Right cardiac atrium (tissue), 5 donors: Measurements from ENCODE around the gene WDR90. TPM values are rescaled to one million over a fixed set of nuclear protein-coding genes. Genes with fewer than 3 reads are reported as not detected.

Source experiments
- ATAC-seq, 2 donors: fragments of 200-7000 bp; cut with Tn5 transposase; one replicate each; pipeline versions ENCODE4 v1.8.0 to v1.9.1; 2020; ENCODE audit warnings: moderate library complexity in 2 of 2, mild to moderate bottlenecking in 1 of 2
- DNase-seq, 3 donors: peaks; one replicate each; pipeline ENCODE4 v3.0.0-alpha.2; 2020
- H3K27ac ChIP-seq: one replicate; pipeline ENCODE4 v1.5.1; 2013; ENCODE audit warnings: mild to moderate bottlenecking, low read length, control low read depth, moderate library complexity
- H3K27me3 ChIP-seq: one replicate; pipeline ENCODE4 v1.6.1; 2013; ENCODE audit not compliant: control insufficient read depth, insufficient read depth
- H3K4me1 ChIP-seq: one replicate; pipeline ENCODE4 v1.6.1; 2013; ENCODE audit warnings: low read length; ENCODE audit not compliant: control insufficient read depth, insufficient read depth
- H3K4me3 ChIP-seq: one replicate; pipeline ENCODE4 v1.5.1; 2013; ENCODE audit warnings: low read length, control low read depth
- H3K9me3 ChIP-seq: one replicate; pipeline ENCODE4 v1.6.1; 2013; ENCODE audit warnings: low read length; ENCODE audit not compliant: control insufficient read depth
- WGBS: extraction: QIAGEN DNeasy Blood & Tissue Kit; methylation state at CpG from one replicate; pipeline ENCODE4 v1.1.7; 2013; 5-methylcytosine and 5-hydroxymethylcytosine counted together
- intact Hi-C, 4 donors: fragments of 100-400 bp; cut with DNase I; formaldehyde crosslinking; loops; one replicate each; pipeline versions ENCODE4 v1.11.0 to v1.14.0; 2022 to 2023
- long read RNA-seq, 4 donors: library from polyadenylated mRNA; unstranded; transcript quantifications; one replicate each; pipeline ENCODE4 v2.0.0, GENCODE V29; 2020 to 2021
- polyA plus RNA-seq: library from polyadenylated mRNA; stranded (reverse); fragments of 200-250 nt; gene quantifications from one replicate; pipeline ENCODE4 v1.2.3, GENCODE V29; 2013
- total RNA-seq, 4 donors: library from RNA; stranded (reverse); fragmentation: NEBNext Ultra II Directional; extraction: Animal tissue kit (Norgen Biotek cat#: 25700); gene quantifications; one replicate each; pipeline ENCODE4 v1.2.1, GENCODE V29; 2021
- donor health status: healthy with polysubstance abuse.
- donor health status: DM: no; HTN: yes; CAD: no.
- donor health status: DM: no; HTN: no; CAD: no.
- donor health status: DM: no; HTN: yes; CAD: no; lungs with severe emphysema.
- donor health status: DM: yes; HTN: yes; CAD: no.

The WDR90 gene
- total RNA-seq = 10 to 100 TPM; 10.5 to 13.7 (median 12.0) TPM
- polyA plus RNA-seq = 8.1 TPM
- long read RNA-seq, donor 1, partial matches to known transcripts = 2 of 7 reads
- long read RNA-seq, donor 1, other reads (novel, unspliced or antisense) = 4 of 7 reads
- long read RNA-seq, donor 2, partial matches to known transcripts = 0 of 2 reads
- long read RNA-seq, donor 2, other reads (novel, unspliced or antisense) = 2 of 2 reads
- long read RNA-seq, donor 3, partial matches to known transcripts = 4 of 7 reads
- long read RNA-seq, donor 3, other reads (novel, unspliced or antisense) = 2 of 7 reads
- long read RNA-seq, donor 4, partial matches to known transcripts = 4 of 5 reads
- long read RNA-seq, donor 4, other reads (novel, unspliced or antisense) = 1 of 5 reads

GRCh38 chr16:648781-649589 is at the start of gene WDR90:
TSS of gene WDR90 (plus strand) at chr16:649365. CDS start at chr16:649417, 52 bp downstream.
- under 1% methylated on average over 91 of the region's 91 CpGs for WGBS
- ATAC-seq (peak; percentile 88 to 90), DNase-seq (peak; percentile 96 to 98 (median 98))
- intact Hi-C loops = no loop called here
- H3K4me1 ChIP-seq = peaks cover 3% of the 10 kb centered on the region
- H3K4me3 ChIP-seq = peak within 1 kb of the TSS; percentile 51
- H3K27me3 ChIP-seq = no peaks in the 10 kb centered on the region
- peak within 1 kb of the TSS; percentile 13 for H3K27ac ChIP-seq
- no peaks in the 10 kb centered on the region for H3K9me3 ChIP-seq

- no peak overlapping the region for H3K27ac ChIP-seq
- ATAC-seq (no peak), DNase-seq (no peak)
- no peak overlapping the region for H3K4me3 ChIP-seq
- H3K9me3 ChIP-seq = no peaks in the 10 kb centered on the region
- 40% methylated on average over 7 of the region's 7 CpGs for WGBS
- intact Hi-C loops = no loop called here
- no peaks in the 10 kb centered on the region for H3K4me1 ChIP-seq
- H3K27me3 ChIP-seq = no peaks in the 10 kb centered on the region
Observed at GRCh38 chr16:600781-601180, 48.4 kb upstream of the WDR90 start.

GRCh38 chr16:603933-604332 is 45.2 kb upstream of the WDR90 start:
- DNase-seq = no peak
- intact Hi-C loops = no loop called here

GRCh38 chr16:606656-607307 is 42.4 kb upstream of the WDR90 start:
- Histone ChIP-seq H3K27ac (no peak overlapping the region), H3K4me1 (no peaks in the 10 kb centered on the region), H3K4me3 (no peak overlapping the region), H3K27me3 (no peaks in the 10 kb centered on the region), H3K9me3 (no peaks in the 10 kb centered on the region)
- ATAC-seq = no peak
- intact Hi-C loops = no loop called here
- peak in 1 of 3 donors; percentile 30 for DNase-seq
- WGBS = 94% methylated on average over 22 of the region's 22 CpGs

More at GRCh38 chr16:603933-604332, 45.2 kb upstream of the WDR90 start:
- Histone ChIP-seq H3K4me3 (no peak overlapping the region), H3K9me3 (no peaks in the 10 kb centered on the region), H3K27me3 (no peaks in the 10 kb centered on the region), H3K4me1 (no peaks in the 10 kb centered on the region), H3K27ac (no peak overlapping the region)
- no peak for ATAC-seq
- WGBS = 85% methylated on average over 5 of the region's 5 CpGs

GRCh38 chr16:608019-608418 is 41.1 kb upstream of the WDR90 start:
- WGBS = 85% methylated on average over 10 of the region's 10 CpGs
- Histone ChIP-seq H3K27ac (no peak overlapping the region), H3K4me1 (no peaks in the 10 kb centered on the region), H3K9me3 (no peaks in the 10 kb centered on the region), H3K27me3 (no peaks in the 10 kb centered on the region), H3K4me3 (no peak overlapping the region)
- DNase-seq (no peak), ATAC-seq (no peak)
- intact Hi-C loops = no loop called here

- H3K4me1 ChIP-seq = no peaks in the 10 kb centered on the region
- no peaks in the 10 kb centered on the region for H3K27me3 ChIP-seq
- WGBS = 81% methylated on average over 13 of the region's 13 CpGs
- H3K4me3 ChIP-seq = no peak overlapping the region
- intact Hi-C loops = no loop called here
- ATAC-seq (peak in 1 of 2 donors; percentile 25), DNase-seq (peak in 1 of 3 donors; percentile 35)
- no peak overlapping the region for H3K27ac ChIP-seq
- no peaks in the 10 kb centered on the region for H3K9me3 ChIP-seq
Observed at GRCh38 chr16:609316-609715, 39.8 kb upstream of the WDR90 start.

GRCh38 chr16:609984-610383 is 39.2 kb upstream of the WDR90 start:
- Histone ChIP-seq H3K27ac (no peak overlapping the region), H3K4me1 (no peaks in the 10 kb centered on the region), H3K9me3 (no peaks in the 10 kb centered on the region), H3K27me3 (no peaks in the 10 kb centered on the region), H3K4me3 (no peak overlapping the region)
- peak in 1 of 2 donors; percentile 14 for ATAC-seq
- peak in 1 of 3 donors; percentile 49 for DNase-seq
- WGBS = 90% methylated on average over 14 of the region's 14 CpGs
- intact Hi-C loops = no loop called here

GRCh38 chr16:610513-611381 is 38.4 kb upstream of the WDR90 start:
- peak in 2 of 3 donors; percentile 75 to 81 for DNase-seq
- intact Hi-C loops = no loop called here

GRCh38 chr16:615122-615521 is 34.0 kb upstream of the WDR90 start:
- 95% methylated on average over 13 of the region's 13 CpGs for WGBS
- Histone ChIP-seq H3K27me3 (no peaks in the 10 kb centered on the region), H3K27ac (no peak overlapping the region), H3K4me1 (no peaks in the 10 kb centered on the region), H3K9me3 (no peaks in the 10 kb centered on the region), H3K4me3 (no peak overlapping the region)
- ATAC-seq = no peak
- intact Hi-C loops = no loop called here
- peak in 1 of 3 donors; percentile 42 for DNase-seq

More at GRCh38 chr16:610513-611381, 38.4 kb upstream of the WDR90 start:
- Histone ChIP-seq H3K27me3 (no peaks in the 10 kb centered on the region), H3K27ac (no peak overlapping the region), H3K9me3 (no peaks in the 10 kb centered on the region), H3K4me1 (no peaks in the 10 kb centered on the region), H3K4me3 (no peak overlapping the region)
- peak; percentile 51 to 73 for ATAC-seq
- WGBS = 68% methylated on average over 28 of the region's 28 CpGs
